ENCODE data around the gene NFASC. TPM values are rescaled to one million over a fixed set of nuclear protein-coding genes. Genes with fewer than 3 reads are reported as not detected.

NFASC gene
- total and polyA plus RNA-seq, 2 experiments from 2014 or later: 3.9 to 11.7 TPM

GRCh38 chr1:204987689-204988088 is 117.0 kb downstream of the NFASC start:
- no peak for ATAC-seq
- H3K4me1 Mint-ChIP-seq: peaks cover 34% of the 10 kb centered on the region
- H3K36me3 Mint-ChIP-seq (ENCODE audit: low read depth): no peaks in the 10 kb centered on the region
- no peaks in the 10 kb centered on the region for H3K9me3 Mint-ChIP-seq
- no peaks in the 10 kb centered on the region for H3K79me2 ChIP-seq (replicated peaks; ENCODE audit: insufficient read depth)
- H2AFZ ChIP-seq: no peak overlapping the region
- no peak overlapping the region for H3K27ac Mint-ChIP-seq
- H3K27me3 ChIP-seq (ENCODE audit: insufficient read depth): no peaks in the 10 kb centered on the region
- peaks cover 17% of the 10 kb centered on the region; the same call in 1 of the 2 replicates for H3K4me1 ChIP-seq (ENCODE audit: insufficient read depth)
- H3K36me3 ChIP-seq (ENCODE audit: insufficient read depth): no peaks in the 10 kb centered on the region
- H3K27ac ChIP-seq (ENCODE audit: low read depth): no peak overlapping the region
- H3K4me3 ChIP-seq: no peak overlapping the region
- no peak overlapping the region for H3K4me3 Mint-ChIP-seq
- H3K9me2 ChIP-seq (ENCODE audit: insufficient read depth): no peaks in the 10 kb centered on the region
- no peak for TF ChIP-seq ZNF331 (CRISPR knock-in tag; IDR thresholded peaks at IDR 0.05; ENCODE audit: low read depth)
- H4K20me1 ChIP-seq (replicated peaks; ENCODE audit: insufficient read depth): no peaks in the 10 kb centered on the region
- no peaks in the 10 kb centered on the region for H3F3A ChIP-seq (replicated peaks; ENCODE audit: low read depth)
- H3K4me2 ChIP-seq: no peak overlapping the region
- H3K27me3 Mint-ChIP-seq (ENCODE audit: insufficient read depth, low read depth, poor library complexity): peaks cover 15% of the 10 kb centered on the region
- no peak for DNase-seq (ENCODE audit: low spot score)

GRCh38 chr1:204988196-204988595 is 117.5 kb downstream of the NFASC start:
- Histone ChIP-seq H3K4me3 (no peak overlapping the region), H2AFZ (no peak overlapping the region), H3K4me2 (no peak overlapping the region), H3K4me1 (ENCODE audit: insufficient read depth) (peaks cover 17% of the 10 kb centered on the region; the same call in 1 of the 2 replicates), H3K9me2 (ENCODE audit: insufficient read depth) (no peaks in the 10 kb centered on the region), H4K20me1 (replicated peaks; ENCODE audit: insufficient read depth) (no peaks in the 10 kb centered on the region), H3F3A (replicated peaks; ENCODE audit: low read depth) (no peaks in the 10 kb centered on the region), H3K79me2 (replicated peaks; ENCODE audit: insufficient read depth) (no peaks in the 10 kb centered on the region), H3K27ac (ENCODE audit: low read depth) (no peak overlapping the region), H3K36me3 (ENCODE audit: insufficient read depth) (no peaks in the 10 kb centered on the region), H3K27me3 (ENCODE audit: insufficient read depth) (no peaks in the 10 kb centered on the region)
- Mint-ChIP-seq H3K9me3 (no peaks in the 10 kb centered on the region), H3K4me3 (no peak overlapping the region), H3K27me3 (ENCODE audit: insufficient read depth, low read depth, poor library complexity) (peaks cover 15% of the 10 kb centered on the region), H3K27ac (no peak overlapping the region), H3K4me1 (peaks cover 35% of the 10 kb centered on the region), H3K36me3 (ENCODE audit: low read depth) (no peaks in the 10 kb centered on the region; the same call in 2 of the 3 replicates)
- ATAC-seq: no peak
- DNase-seq (ENCODE audit: low spot score): no peak
- TF ChIP-seq STAT1 (IDR thresholded peaks at IDR 0.05; ENCODE audit: unreplicated experiment) (no peak), REST (IDR thresholded peaks at IDR 0.05; ENCODE audit: unreplicated experiment) (no peak), NANOG (IDR thresholded peaks at IDR 0.05; ENCODE audit: borderline replicate concordance) (no peak), ZNF462 (CRISPR knock-in tag; IDR thresholded peaks at IDR 0.05) (no peak), JUNB (IDR thresholded peaks at IDR 0.05; ENCODE audit: unreplicated experiment) (no peak), CREB1 (CRISPR knock-in tag; IDR thresholded peaks at IDR 0.05; ENCODE audit: low read depth) (no peak), CTCF (conservative IDR thresholded peaks at IDR 0.05; ENCODE audit: low read depth in 2 of 2) (no peak)
